Effector memory CD8-positive, alpha-beta T cell (primary cell): ENCODE measurements around the gene ECHDC3.
A peak's percentile ranks its signal among the peaks of the same experiment; 100 is the strongest.
"Not testable (repeated sequence)": the region's sequence is repeated elsewhere in the genome, so short reads cannot be mapped to it uniquely, and the experiment has no call there.

Source experiments
- ATAC-seq: fragments of 150-1000 bp; cut with Tn5 transposase; replicated peaks from 2 replicates; pipeline ENCODE4 v1.10.0; 2021; ENCODE audit warnings: mild to moderate bottlenecking, moderate library complexity
- DNase-seq, 3 experiments: peaks; one replicate each; pipeline ENCODE4 v3.0.0; 2021
- H3K27ac Mint-ChIP-seq, 2 donors: one replicate each; pipeline ENCODE4 v1.8.0; 2022; ENCODE audit warnings: mild to moderate bottlenecking in 2 of 2, mixed read lengths in 2 of 2, moderate library complexity in 2 of 2
- H3K27me3 Mint-ChIP-seq, 2 donors: one replicate each; pipeline ENCODE4 v1.8.0; 2022; ENCODE audit warnings: mixed read lengths in 2 of 2
- H3K36me3 Mint-ChIP-seq: one replicate; pipeline ENCODE4 v1.8.0; 2022; ENCODE audit warnings: mild to moderate bottlenecking, moderate library complexity, mixed read lengths; ENCODE audit not compliant: insufficient read depth
- H3K4me1 Mint-ChIP-seq, 2 donors: one replicate each; pipeline ENCODE4 v1.8.0; 2022; ENCODE audit warnings: low read depth in 2 of 2, mixed read lengths in 2 of 2
- H3K4me3 Mint-ChIP-seq, 2 donors: one replicate each; pipeline ENCODE4 v1.8.0; 2022; ENCODE audit warnings: mild to moderate bottlenecking in 2 of 2, mixed read lengths in 2 of 2, moderate library complexity in 2 of 2
- H3K9me3 Mint-ChIP-seq, 2 donors: one replicate each; pipeline ENCODE4 v1.8.0; 2022; ENCODE audit warnings: mixed read lengths in 2 of 2

Gene ECHDC3

GRCh38 chr10:11724938-11725776 lies 17.0 kb upstream of the ECHDC3 start:
- H3K36me3 Mint-ChIP-seq = no peaks in the 10 kb centered on the region
- H3K9me3 Mint-ChIP-seq = no peaks in the 10 kb centered on the region
- no peak overlapping the region for H3K4me3 Mint-ChIP-seq
- H3K27me3 Mint-ChIP-seq = peaks cover 43 to 45% of the 10 kb centered on the region in 2 donors
- no peak overlapping the region for H3K27ac Mint-ChIP-seq
- DNase-seq (peak in 1 of 3 experiments; percentile 8), ATAC-seq (no peak)
- H3K4me1 Mint-ChIP-seq = no peaks in the 10 kb centered on the region

GRCh38 chr10:11725912-11726311 lies 16.3 kb upstream of the ECHDC3 start:
- H3K9me3 Mint-ChIP-seq = no peaks in the 10 kb centered on the region
- DNase-seq = no peak
- ATAC-seq = no peak
- no peak overlapping the region for H3K4me3 Mint-ChIP-seq
- H3K27me3 Mint-ChIP-seq = peaks cover 39 to 43% of the 10 kb centered on the region in 2 donors
- H3K36me3 Mint-ChIP-seq = no peaks in the 10 kb centered on the region
- H3K27ac Mint-ChIP-seq = no peak overlapping the region
- H3K4me1 Mint-ChIP-seq = no peaks in the 10 kb centered on the region

GRCh38 chr10:11727563-11727962 lies 14.6 kb upstream of the ECHDC3 start:
- H3K27me3 Mint-ChIP-seq = peaks cover 26 to 30% of the 10 kb centered on the region in 2 donors
- H3K36me3 Mint-ChIP-seq = no peaks in the 10 kb centered on the region
- DNase-seq = no peak
- no peak for ATAC-seq
- H3K27ac Mint-ChIP-seq = no peak overlapping the region
- no peaks in the 10 kb centered on the region for H3K4me1 Mint-ChIP-seq
- no peaks in the 10 kb centered on the region for H3K9me3 Mint-ChIP-seq
- H3K4me3 Mint-ChIP-seq = no peak overlapping the region

GRCh38 chr10:11728353-11728752 lies 13.8 kb upstream of the ECHDC3 start:
- no peaks in the 10 kb centered on the region for H3K4me1 Mint-ChIP-seq
- DNase-seq = no peak
- peaks cover 19 to 28% of the 10 kb centered on the region in 2 donors for H3K27me3 Mint-ChIP-seq
- H3K27ac Mint-ChIP-seq = no peak overlapping the region
- H3K36me3 Mint-ChIP-seq = no peaks in the 10 kb centered on the region
- H3K9me3 Mint-ChIP-seq = no peaks in the 10 kb centered on the region
- H3K4me3 Mint-ChIP-seq = no peak overlapping the region
- ATAC-seq = no peak

DNA sequence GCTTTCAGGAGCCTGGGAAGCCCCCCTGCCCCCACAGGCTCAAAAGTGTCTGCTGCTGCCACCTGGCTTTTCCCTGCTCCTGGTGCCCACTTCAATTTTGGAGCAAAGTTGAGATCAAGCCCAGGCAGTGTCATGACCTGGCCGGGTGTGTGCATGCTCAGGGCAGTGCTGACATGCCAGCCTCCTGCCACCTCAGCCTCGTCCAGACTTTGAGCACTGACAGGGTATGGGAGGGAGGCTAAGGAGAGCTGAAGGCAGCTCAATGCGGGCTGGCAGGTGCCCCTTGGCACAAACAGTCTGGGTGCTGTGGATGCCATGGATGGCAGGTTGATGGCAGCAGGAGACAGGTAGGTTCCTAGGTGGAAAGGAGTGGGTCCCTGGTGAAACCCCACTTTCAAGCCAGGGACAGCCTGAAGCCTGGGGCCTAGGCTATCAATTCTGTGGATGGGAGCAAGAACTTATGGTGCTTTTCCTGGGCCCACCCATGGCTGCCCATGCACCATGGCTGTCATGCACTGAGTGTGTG lies 12.3 kb upstream of the ECHDC3 start:
- peaks cover 19 to 25% of the 10 kb centered on the region in 2 donors for H3K27me3 Mint-ChIP-seq
- ATAC-seq (no peak), DNase-seq (no peak)
- no peak overlapping the region for H3K27ac Mint-ChIP-seq
- no peaks in the 10 kb centered on the region for H3K36me3 Mint-ChIP-seq
- H3K9me3 Mint-ChIP-seq = no peaks in the 10 kb centered on the region
- no peaks in the 10 kb centered on the region for H3K4me1 Mint-ChIP-seq
- H3K4me3 Mint-ChIP-seq = no peak overlapping the region

GRCh38 chr10:11730779-11731178 lies 11.4 kb upstream of the ECHDC3 start:
- DNase-seq (no peak), ATAC-seq (no peak)
- no peaks in the 10 kb centered on the region for H3K4me1 Mint-ChIP-seq
- H3K27ac Mint-ChIP-seq = no peak overlapping the region
- peaks cover 10 to 16% of the 10 kb centered on the region in 2 donors for H3K27me3 Mint-ChIP-seq
- H3K36me3 Mint-ChIP-seq = no peaks in the 10 kb centered on the region
- no peaks in the 10 kb centered on the region for H3K9me3 Mint-ChIP-seq
- H3K4me3 Mint-ChIP-seq = no peak overlapping the region

- not testable (repeated sequence) for DNase-seq, ATAC-seq, H3K36me3 Mint-ChIP-seq, H3K4me1 Mint-ChIP-seq, H3K9me3 Mint-ChIP-seq
- Mint-ChIP-seq H3K27me3 (peaks cover 23 to 46% of the 10 kb centered on the region in 2 donors), H3K27ac (peak overlapping the region in 1 of 2 donors; percentile 66), H3K4me3 (peak overlapping the region in 1 of 2 donors; percentile 78)
These were observed 5.4 kb upstream of the ECHDC3 start for GRCh38 chr10:11736767-11737166.

DNA sequence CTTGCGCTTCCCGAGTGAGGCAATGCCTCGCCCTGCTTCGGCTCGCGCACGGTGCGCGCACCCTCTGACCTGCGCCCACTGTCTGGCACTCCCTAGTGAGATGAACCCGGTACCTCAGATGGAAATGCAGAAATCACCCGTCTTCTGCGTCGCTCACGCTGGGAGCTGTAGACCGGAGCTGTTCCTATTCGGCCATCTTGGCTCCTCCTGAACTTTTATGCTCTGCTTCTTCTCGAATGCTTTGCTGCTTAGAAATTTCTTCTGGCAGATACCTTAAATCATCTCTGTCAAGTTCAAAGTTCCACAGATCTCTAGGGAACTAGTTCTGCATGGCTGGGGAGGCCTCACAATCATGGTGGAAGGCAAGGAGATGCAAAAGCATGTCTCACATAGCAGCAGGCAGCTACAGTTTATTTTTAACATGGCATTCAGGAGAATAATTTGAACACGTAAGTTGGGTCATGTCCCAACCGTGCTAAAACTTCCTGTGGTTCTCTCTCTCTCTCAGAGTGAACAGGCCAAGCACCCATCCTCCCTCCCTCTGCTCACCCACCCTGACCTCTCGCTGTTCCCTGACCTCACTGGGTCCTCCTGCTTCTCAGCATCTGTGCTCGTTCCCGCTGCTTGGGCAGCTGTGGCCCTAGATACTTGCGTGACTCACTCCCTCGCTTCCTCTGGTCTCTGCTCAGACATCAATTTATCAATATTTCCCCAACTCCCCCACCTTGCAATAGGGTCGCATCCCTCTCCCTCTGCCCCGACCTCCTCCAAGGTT lies 4.7 kb upstream of the ECHDC3 start:
- Mint-ChIP-seq H3K27me3 (peaks cover 24 to 48% of the 10 kb centered on the region in 2 donors), H3K4me3 (peak overlapping the region in 1 of 2 donors; percentile 78), H3K27ac (peak overlapping the region in 1 of 2 donors; percentile 66)
- not testable (repeated sequence) for ATAC-seq, H3K4me1 Mint-ChIP-seq, H3K36me3 Mint-ChIP-seq, H3K9me3 Mint-ChIP-seq, DNase-seq

DNA sequence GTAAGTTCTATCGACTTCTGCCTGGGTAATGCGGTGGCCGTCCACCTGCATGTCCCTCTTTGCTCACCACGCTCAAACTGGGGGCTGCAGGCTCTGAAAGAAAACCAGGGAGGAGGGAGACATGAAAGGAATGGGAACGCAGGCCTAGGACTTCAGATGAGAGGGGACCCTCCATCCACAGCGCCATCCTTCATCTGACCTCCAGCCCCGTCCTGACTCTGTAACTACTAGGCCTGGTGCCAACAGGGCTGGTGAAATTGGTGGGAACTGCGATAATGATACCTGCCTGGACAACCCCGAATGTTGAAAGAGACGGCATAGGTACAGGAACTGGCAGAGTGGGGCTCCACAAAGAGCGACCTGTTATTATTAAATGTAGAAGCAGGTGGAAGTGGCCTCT lies 1.3 kb upstream of the ECHDC3 start:
- Mint-ChIP-seq H3K9me3 (no peaks in the 10 kb centered on the region), H3K36me3 (peaks cover 2% of the 10 kb centered on the region), H3K27ac (no peak overlapping the region), H3K4me1 (peaks cover 5 to 6% of the 10 kb centered on the region in 2 donors), H3K4me3 (peak overlapping the region in 1 of 2 donors; percentile 2), H3K27me3 (peaks cover 32 to 66% of the 10 kb centered on the region in 2 donors)
- ATAC-seq (no peak), DNase-seq (no peak)

DNA sequence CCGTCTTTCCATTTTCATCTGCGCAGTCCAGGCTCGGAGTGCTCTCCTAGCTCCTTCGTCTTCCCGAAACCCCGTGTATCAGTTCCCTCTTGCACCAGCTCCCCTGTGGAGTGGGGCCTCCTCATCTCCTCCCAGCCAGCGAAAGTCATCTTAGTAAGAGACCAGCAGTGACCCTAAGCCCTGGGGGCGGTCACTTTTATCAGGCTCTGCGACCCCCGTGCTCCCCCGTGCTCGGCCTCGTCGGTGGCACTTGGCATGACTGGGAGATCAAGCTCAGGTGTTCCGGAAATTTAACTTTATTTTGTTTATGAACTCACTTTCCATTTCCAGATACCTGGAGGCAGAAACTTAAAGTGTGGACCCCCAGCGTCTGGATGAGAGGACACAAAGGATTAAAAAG lies 574 bp upstream of the ECHDC3 start:
- H3K36me3 Mint-ChIP-seq = peaks cover 2% of the 10 kb centered on the region
- no peak overlapping the region for H3K27ac Mint-ChIP-seq
- H3K9me3 Mint-ChIP-seq = no peaks in the 10 kb centered on the region
- peak overlapping the region; percentile 47 to 65 for H3K4me3 Mint-ChIP-seq
- peaks cover 5 to 6% of the 10 kb centered on the region in 2 donors for H3K4me1 Mint-ChIP-seq
- H3K27me3 Mint-ChIP-seq = peaks cover 32 to 66% of the 10 kb centered on the region in 2 donors
- DNase-seq = no peak
- no peak for ATAC-seq

DNA sequence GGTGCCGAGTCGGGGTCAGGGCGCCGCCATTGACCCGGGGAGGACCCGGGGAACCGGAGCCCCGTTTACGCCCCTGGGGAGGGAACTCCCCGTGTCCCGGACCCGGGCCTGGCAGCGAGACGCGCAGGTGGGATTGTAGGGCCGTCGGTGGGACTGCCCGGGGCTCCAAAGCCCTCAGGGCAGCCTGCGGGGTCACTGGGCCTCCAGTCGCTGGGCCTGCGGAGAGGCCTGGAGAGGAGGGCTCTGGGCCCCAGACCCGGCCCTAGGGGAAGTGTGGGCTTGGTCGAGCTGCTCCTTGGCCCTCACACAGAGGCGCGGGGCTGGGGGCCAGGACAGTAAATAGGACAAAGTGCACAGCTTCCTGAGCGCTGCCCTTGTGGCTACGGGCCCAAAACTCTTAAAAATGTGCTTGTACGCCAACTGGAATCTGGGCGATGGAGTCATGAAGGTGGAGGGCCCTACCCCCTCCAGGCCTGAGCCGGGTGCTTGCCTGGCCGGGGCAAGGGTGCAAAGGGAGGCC lies 657 bp downstream of the ECHDC3 start:
- ATAC-seq (no peak), DNase-seq (no peak)
- H3K4me3 Mint-ChIP-seq = peak overlapping the region; percentile 53 to 59
- peaks cover 25 to 60% of the 10 kb centered on the region in 2 donors for H3K27me3 Mint-ChIP-seq
- no peaks in the 10 kb centered on the region for H3K9me3 Mint-ChIP-seq
- H3K4me1 Mint-ChIP-seq = peaks cover 4 to 5% of the 10 kb centered on the region in 2 donors
- no peak overlapping the region for H3K27ac Mint-ChIP-seq
- peaks cover 1% of the 10 kb centered on the region for H3K36me3 Mint-ChIP-seq

DNA sequence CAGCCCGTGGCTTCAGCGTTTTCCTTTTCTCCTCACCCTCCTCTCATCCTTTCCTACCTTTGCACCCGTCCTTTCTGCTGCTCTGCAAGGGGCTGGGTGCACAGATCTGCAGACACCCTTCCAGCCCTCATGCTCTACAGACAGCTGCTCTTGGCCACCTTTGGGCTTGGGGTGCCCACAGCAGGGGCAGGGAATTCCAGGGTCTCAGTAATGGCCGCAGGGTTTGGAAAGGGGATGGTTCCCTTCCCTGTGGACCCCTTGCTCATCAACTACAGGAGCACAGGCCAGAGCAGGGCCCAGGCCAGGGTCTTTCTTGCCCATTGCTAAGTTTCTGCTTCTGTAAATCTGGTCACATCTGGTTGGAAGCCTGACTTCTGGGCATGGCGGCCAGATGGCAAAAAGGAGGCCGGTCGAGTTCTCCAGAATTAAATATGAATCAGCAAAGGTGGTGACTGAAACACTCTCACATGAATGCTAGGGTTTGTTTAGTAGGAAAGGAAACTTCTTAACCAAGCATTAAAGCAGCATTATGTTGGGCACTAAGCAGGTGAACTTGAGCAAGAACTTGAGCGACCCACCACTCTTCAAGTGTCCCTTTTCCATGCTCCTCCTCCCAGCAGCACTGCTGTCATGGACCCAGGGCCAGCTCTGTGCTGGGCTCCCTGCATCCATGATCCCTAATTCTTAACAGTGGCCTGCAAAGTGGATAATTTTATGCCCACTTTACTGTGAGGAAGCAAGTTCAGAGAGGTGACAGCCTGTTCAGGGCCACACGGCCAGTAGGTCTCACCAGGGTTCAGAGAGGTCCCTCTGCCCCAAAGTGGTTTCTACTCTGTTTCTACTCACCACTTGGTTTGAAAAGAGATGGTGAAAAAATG lies 1.5 kb downstream of the ECHDC3 start:
- no peak overlapping the region for H3K27ac Mint-ChIP-seq
- peaks cover 22 to 51% of the 10 kb centered on the region in 2 donors for H3K27me3 Mint-ChIP-seq
- no peak for DNase-seq
- peak overlapping the region; percentile 53 to 59 for H3K4me3 Mint-ChIP-seq
- no peaks in the 10 kb centered on the region for H3K36me3 Mint-ChIP-seq
- H3K9me3 Mint-ChIP-seq = no peaks in the 10 kb centered on the region
- peaks cover 4 to 5% of the 10 kb centered on the region in 2 donors for H3K4me1 Mint-ChIP-seq
- ATAC-seq = no peak
